ENCODE measurements around the gene JMJD1C.
A peak's percentile ranks its signal among the peaks of the same experiment; 100 is the strongest.
"Not testable (repeated sequence)": the region's sequence is repeated elsewhere in the genome, so short reads cannot be mapped to it uniquely, and the experiment has no call there.

JMJD1C gene

GRCh38 chr10:63235136-63235535 is 230.6 kb downstream of the JMJD1C start:
- not testable (repeated sequence) for H3K9me3 Mint-ChIP-seq, H3K4me3 Mint-ChIP-seq, DNase-seq, H3K27ac Mint-ChIP-seq, H3K27me3 Mint-ChIP-seq
- Mint-ChIP-seq H3K4me1 (ENCODE audit: low read depth) (peaks cover 67% of the 10 kb centered on the region), H3K36me3 (ENCODE audit: low read depth) (peaks cover 18% of the 10 kb centered on the region)

- Mint-ChIP-seq H3K4me3 (no peak overlapping the region), H3K9me3 (no peaks in the 10 kb centered on the region), H3K4me1 (ENCODE audit: low read depth) (peaks cover 69% of the 10 kb centered on the region), H3K36me3 (ENCODE audit: low read depth) (peaks cover 16% of the 10 kb centered on the region), H3K27ac (no peak overlapping the region), H3K27me3 (no peaks in the 10 kb centered on the region)
- DNase-seq, result no peak
Measured at GRCh38 chr10:63229161-63229560, 236.6 kb downstream of the JMJD1C start.

GRCh38 chr10:63228237-63228636 is 237.5 kb downstream of the JMJD1C start:
- H3K36me3 Mint-ChIP-seq (ENCODE audit: low read depth), result peaks cover 12% of the 10 kb centered on the region
- H3K27me3 Mint-ChIP-seq, result no peaks in the 10 kb centered on the region
- DNase-seq, result no peak
- H3K4me3 Mint-ChIP-seq, result no peak overlapping the region
- peak overlapping the region; percentile 97 for H3K27ac Mint-ChIP-seq
- H3K9me3 Mint-ChIP-seq, result no peaks in the 10 kb centered on the region
- H3K4me1 Mint-ChIP-seq (ENCODE audit: low read depth), result peaks cover 65% of the 10 kb centered on the region

GRCh38 chr10:63227207-63227895 is 238.4 kb downstream of the JMJD1C start:
- Mint-ChIP-seq H3K9me3 (no peaks in the 10 kb centered on the region), H3K36me3 (ENCODE audit: low read depth) (peaks cover 17% of the 10 kb centered on the region), H3K4me1 (ENCODE audit: low read depth) (peaks cover 67% of the 10 kb centered on the region), H3K27ac (peak overlapping the region; percentile 97), H3K27me3 (no peaks in the 10 kb centered on the region), H3K4me3 (peak overlapping the region; percentile 28)
- DNase-seq, result no peak

- H3K27me3 Mint-ChIP-seq, result no peaks in the 10 kb centered on the region
- peaks cover 33% of the 10 kb centered on the region for H3K36me3 Mint-ChIP-seq (ENCODE audit: low read depth)
- no peak for DNase-seq
- no peaks in the 10 kb centered on the region for H3K9me3 Mint-ChIP-seq
- H3K4me3 Mint-ChIP-seq, result no peak overlapping the region
- no peak overlapping the region for H3K27ac Mint-ChIP-seq
- H3K4me1 Mint-ChIP-seq (ENCODE audit: low read depth), result peaks cover 80% of the 10 kb centered on the region
Measured at GRCh38 chr10:63224241-63224640, 241.5 kb downstream of the JMJD1C start.

- Mint-ChIP-seq H3K4me3 (no peak overlapping the region), H3K27ac (peak overlapping the region; percentile 73), H3K36me3 (ENCODE audit: low read depth) (peaks cover 36% of the 10 kb centered on the region), H3K27me3 (no peaks in the 10 kb centered on the region), H3K9me3 (no peaks in the 10 kb centered on the region), H3K4me1 (ENCODE audit: low read depth) (peaks cover 73% of the 10 kb centered on the region)
- no peak for DNase-seq
Measured at GRCh38 chr10:63221950-63222349, 243.8 kb downstream of the JMJD1C start.

GRCh38 chr10:63219749-63220148 is 246.0 kb downstream of the JMJD1C start:
- peaks cover 62% of the 10 kb centered on the region for H3K4me1 Mint-ChIP-seq (ENCODE audit: low read depth)
- no peak overlapping the region for H3K4me3 Mint-ChIP-seq
- no peaks in the 10 kb centered on the region for H3K27me3 Mint-ChIP-seq
- DNase-seq, result no peak
- H3K9me3 Mint-ChIP-seq, result no peaks in the 10 kb centered on the region
- H3K27ac Mint-ChIP-seq, result no peak overlapping the region
- H3K36me3 Mint-ChIP-seq (ENCODE audit: low read depth), result peaks cover 46% of the 10 kb centered on the region

- Mint-ChIP-seq H3K4me3 (no peak overlapping the region), H3K27ac (peak overlapping the region; percentile 52), H3K27me3 (no peaks in the 10 kb centered on the region), H3K36me3 (ENCODE audit: low read depth) (peaks cover 59% of the 10 kb centered on the region), H3K4me1 (ENCODE audit: low read depth) (peaks cover 66% of the 10 kb centered on the region), H3K9me3 (no peaks in the 10 kb centered on the region)
- DNase-seq, result no peak
Measured at GRCh38 chr10:63217120-63217605, 248.6 kb downstream of the JMJD1C start.

- H3K4me1 Mint-ChIP-seq (ENCODE audit: low read depth), result peaks cover 63% of the 10 kb centered on the region
- H3K4me3 Mint-ChIP-seq, result no peak overlapping the region
- H3K36me3 Mint-ChIP-seq (ENCODE audit: low read depth), result peaks cover 63% of the 10 kb centered on the region
- no peaks in the 10 kb centered on the region for H3K27me3 Mint-ChIP-seq
- H3K27ac Mint-ChIP-seq, result peak overlapping the region; percentile 63
- H3K9me3 Mint-ChIP-seq, result no peaks in the 10 kb centered on the region
- DNase-seq, result no peak
Measured at GRCh38 chr10:63214571-63214970, 251.2 kb downstream of the JMJD1C start.

GRCh38 chr10:63213489-63213888 is 252.3 kb downstream of the JMJD1C start:
- Mint-ChIP-seq H3K27ac (peak overlapping the region; percentile 26), H3K4me3 (no peak overlapping the region), H3K27me3 (no peaks in the 10 kb centered on the region), H3K4me1 (ENCODE audit: low read depth) (peaks cover 57% of the 10 kb centered on the region), H3K9me3 (no peaks in the 10 kb centered on the region), H3K36me3 (ENCODE audit: low read depth) (peaks cover 68% of the 10 kb centered on the region)
- no peak for DNase-seq

GRCh38 chr10:63210611-63211196 is 255.1 kb downstream of the JMJD1C start:
- no peak for DNase-seq
- Mint-ChIP-seq H3K27ac (peak overlapping the region; percentile 81), H3K4me3 (no peak overlapping the region), H3K4me1 (ENCODE audit: low read depth) (peaks cover 71% of the 10 kb centered on the region), H3K27me3 (no peaks in the 10 kb centered on the region), H3K36me3 (ENCODE audit: low read depth) (peaks cover 85% of the 10 kb centered on the region), H3K9me3 (no peaks in the 10 kb centered on the region)

GRCh38 chr10:63209705-63210104 is 256.1 kb downstream of the JMJD1C start:
- Mint-ChIP-seq H3K4me1 (ENCODE audit: low read depth) (peaks cover 75% of the 10 kb centered on the region), H3K9me3 (no peaks in the 10 kb centered on the region), H3K4me3 (no peak overlapping the region), H3K27me3 (no peaks in the 10 kb centered on the region), H3K36me3 (ENCODE audit: low read depth) (peaks cover 87% of the 10 kb centered on the region), H3K27ac (no peak overlapping the region)
- no peak for DNase-seq

- Mint-ChIP-seq H3K36me3 (ENCODE audit: low read depth) (peaks cover 87% of the 10 kb centered on the region), H3K4me3 (no peak overlapping the region), H3K27ac (peak overlapping the region; percentile 47), H3K9me3 (no peaks in the 10 kb centered on the region), H3K27me3 (no peaks in the 10 kb centered on the region), H3K4me1 (ENCODE audit: low read depth) (peaks cover 76% of the 10 kb centered on the region)
- DNase-seq, result no peak
Measured at GRCh38 chr10:63208986-63209385, 256.8 kb downstream of the JMJD1C start.

GRCh38 chr10:63206997-63207811 is 258.6 kb downstream of the JMJD1C start:
- peaks cover 81% of the 10 kb centered on the region for H3K36me3 Mint-ChIP-seq (ENCODE audit: low read depth)
- H3K4me3 Mint-ChIP-seq, result peak overlapping the region; percentile 41
- no peaks in the 10 kb centered on the region for H3K9me3 Mint-ChIP-seq
- peaks cover 68% of the 10 kb centered on the region for H3K4me1 Mint-ChIP-seq (ENCODE audit: low read depth)
- H3K27me3 Mint-ChIP-seq, result no peaks in the 10 kb centered on the region
- H3K27ac Mint-ChIP-seq, result peak overlapping the region; percentile 79
- no peak for DNase-seq

GRCh38 chr10:63206576-63206975 is 259.2 kb downstream of the JMJD1C start:
- H3K36me3 Mint-ChIP-seq (ENCODE audit: low read depth), result peaks cover 77% of the 10 kb centered on the region
- no peak overlapping the region for H3K4me3 Mint-ChIP-seq
- H3K4me1 Mint-ChIP-seq (ENCODE audit: low read depth), result peaks cover 62% of the 10 kb centered on the region
- H3K27ac Mint-ChIP-seq, result peak overlapping the region; percentile 79
- no peaks in the 10 kb centered on the region for H3K27me3 Mint-ChIP-seq
- H3K9me3 Mint-ChIP-seq, result no peaks in the 10 kb centered on the region
- no peak for DNase-seq
